Activated CD8-positive, alpha-beta memory T cell treated with anti-CD3 and anti-CD28 coated beads for 1 hour (primary cell): Measurements from ENCODE around the gene IGSF22.

Experiments
- DNase-seq, 2 donors: peaks; one replicate each; pipeline ENCODE4 v3.0.0-alpha.2; 2020; ENCODE audit warnings: low read depth in 1 of 2; ENCODE audit errors: extremely low read depth in 1 of 2

IGSF22 gene

DNA sequence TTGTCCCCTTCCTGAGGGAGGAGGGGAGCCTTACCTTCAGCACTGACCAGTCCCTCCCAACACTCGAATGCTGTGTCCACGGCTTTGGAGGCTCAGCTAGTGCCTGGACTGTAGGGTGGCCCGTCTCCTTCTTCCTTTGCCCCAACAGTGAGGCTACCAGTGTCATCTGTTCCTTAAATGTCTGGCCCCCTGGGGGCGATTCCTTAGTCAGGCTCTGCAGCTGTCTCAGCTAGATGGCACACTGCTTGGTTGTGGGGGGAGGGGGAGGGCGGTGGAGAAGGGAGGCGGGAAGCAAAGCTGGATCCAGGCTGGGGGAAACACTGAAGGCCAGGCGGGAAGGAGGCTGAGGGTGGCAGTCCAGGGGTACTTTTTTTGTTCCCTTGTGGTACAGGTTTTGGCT is at the start of gene IGSF22:
Gene IGSF22, minus strand, starts transcription at position 149 of the 400 bp plus-strand sequence. CDS start 1,952 bp downstream, outside the sequence.
- DNase-seq, result no peak

DNA sequence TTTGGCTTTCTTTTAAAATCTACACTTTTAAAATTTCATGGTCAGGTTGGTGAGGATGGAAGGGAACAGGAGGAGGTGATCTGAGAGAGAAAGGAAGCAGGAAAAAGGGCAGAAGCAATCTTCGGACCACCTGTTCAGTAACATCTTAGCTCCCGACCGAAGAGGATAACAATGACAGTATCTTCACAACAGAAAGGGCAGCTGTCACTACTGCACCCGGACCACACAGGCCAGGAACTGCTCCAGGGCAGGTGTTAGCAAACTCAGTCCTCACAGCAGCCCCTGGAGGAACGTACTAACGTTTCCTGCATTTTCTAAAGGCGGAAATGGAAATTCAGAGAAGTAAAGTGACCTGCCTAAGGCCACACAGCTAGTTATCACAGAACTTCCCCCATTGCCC is 48.8 kb upstream of the IGSF22 start:
- no peak for DNase-seq

DNA sequence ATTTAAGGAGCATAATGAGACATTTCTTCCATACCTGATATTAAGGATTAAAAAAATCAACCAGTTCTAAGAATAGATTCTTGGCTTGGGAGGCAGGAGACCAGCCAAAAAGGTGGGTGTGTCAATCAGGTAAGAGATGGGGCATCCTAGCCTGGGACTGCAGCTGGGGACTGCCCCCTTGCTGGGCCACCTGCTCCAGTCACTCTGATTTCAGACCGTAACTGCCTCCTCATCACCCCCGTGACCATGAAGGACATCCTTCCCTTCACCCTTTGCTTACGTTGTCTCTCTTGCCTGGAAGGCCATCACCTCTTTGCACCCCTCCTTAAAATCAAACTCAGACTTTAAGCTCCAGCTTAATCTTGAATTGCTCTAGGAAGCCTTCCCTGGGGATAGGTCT is 47.7 kb upstream of the IGSF22 start:
- DNase-seq, result no peak

DNA sequence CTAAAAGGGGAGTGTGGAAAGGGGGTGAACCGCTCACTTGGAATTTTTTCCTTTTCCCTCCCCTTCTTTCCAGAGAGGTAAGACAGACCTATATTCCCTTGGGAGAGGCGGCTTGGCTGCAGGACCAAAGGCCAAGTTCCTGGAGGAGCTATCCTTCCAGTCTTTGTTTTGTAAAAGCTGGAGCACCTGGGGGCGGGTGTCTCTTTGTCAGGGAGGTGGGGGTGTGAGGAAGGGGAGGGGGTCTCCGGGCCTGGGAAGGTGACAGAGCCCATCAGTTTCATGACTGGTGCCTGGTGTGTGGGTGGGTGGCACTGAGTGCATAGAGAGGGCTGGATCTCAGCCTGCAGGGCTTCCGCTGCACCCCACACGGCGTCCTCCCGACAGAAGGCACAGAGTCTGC is 47.1 kb upstream of the IGSF22 start:
- DNase-seq, result no peak

DNA sequence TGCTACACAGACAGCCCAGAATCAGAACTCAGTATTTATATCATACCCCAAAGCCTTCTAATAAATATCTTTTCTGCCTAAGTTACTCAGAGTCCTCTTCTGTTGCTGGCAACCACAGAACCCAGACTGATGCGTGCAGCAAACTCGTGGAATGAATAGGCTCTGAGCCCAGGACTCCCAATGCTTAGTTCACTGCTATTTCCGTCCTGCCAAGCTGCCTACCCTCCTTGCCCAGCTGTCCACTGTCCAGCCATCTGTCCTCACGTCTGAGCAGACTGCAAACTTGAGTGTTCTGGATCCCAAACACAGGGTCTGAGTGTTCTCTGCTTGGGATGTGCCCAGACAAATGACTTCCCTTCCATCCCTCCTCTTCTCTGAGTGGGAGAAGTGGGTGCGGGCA is 46.2 kb upstream of the IGSF22 start:
- no peak for DNase-seq

DNA sequence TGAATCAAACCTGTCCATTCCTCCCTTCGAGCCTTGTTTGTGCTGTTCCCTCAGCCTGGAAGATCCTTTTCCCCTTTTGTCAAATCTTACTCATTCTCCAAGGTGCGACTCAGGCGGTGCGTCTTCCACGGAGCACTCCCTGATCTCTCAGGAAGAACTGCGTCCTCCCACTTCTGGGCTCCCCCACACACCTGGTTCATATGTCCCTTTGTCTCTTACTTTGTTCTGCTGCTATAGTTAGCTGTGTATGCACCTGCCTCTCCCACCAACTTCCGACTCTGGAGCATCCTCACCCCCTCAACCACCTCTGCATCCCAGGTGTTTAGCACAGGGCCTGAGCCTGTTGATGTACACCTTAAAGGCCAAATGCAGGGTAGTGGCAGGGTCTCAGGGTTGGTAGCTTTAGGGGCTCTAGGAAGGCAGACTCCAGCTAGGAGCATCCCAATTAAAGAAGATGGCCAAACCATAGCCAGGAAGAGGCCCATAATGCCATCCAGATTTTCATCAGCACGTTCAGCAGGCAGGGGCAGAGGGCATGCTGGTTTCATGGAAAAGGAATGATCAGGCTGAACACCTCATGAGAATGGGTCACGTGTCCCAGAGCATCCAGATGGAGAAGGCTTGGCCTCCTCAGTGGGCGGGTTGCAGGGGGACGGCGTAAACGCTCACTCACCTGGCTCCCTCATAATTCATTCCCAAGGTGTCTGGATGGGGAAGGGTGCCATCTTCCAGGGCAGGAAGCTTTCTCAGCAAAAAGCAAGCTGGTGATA is 45.5 kb upstream of the IGSF22 start:
- no peak for DNase-seq

DNA sequence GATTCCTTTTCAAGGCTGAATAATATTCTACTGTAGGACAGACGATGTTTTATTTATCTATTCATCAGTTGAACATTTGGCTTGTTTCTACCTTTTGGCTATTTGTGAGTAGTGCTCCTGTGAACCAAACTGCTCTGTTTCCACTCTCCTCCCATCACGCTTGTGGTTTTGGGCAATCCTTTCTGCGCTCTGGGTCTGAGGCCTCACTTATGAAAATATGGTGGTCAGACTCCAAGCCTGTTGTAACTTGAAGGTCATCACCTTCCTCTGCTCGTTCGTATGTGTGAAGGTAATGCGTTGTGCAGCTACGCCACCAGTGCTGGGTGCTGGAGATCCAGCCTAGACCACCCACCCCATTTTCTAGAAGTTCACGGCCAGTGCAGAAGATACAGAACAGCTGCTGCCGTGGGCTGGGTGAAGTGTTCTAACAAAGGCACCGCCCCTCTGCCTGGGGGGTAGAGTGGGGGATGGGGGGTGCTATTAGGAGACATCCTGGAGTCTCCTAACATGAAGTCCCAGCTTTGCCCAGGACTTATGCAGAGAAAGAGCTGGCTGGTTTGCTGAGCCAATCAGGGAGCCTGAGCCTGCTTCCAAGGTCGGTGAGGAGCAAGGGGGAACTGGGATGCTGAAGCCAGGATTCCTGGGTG is 44.6 kb upstream of the IGSF22 start:
- no peak for DNase-seq

DNA sequence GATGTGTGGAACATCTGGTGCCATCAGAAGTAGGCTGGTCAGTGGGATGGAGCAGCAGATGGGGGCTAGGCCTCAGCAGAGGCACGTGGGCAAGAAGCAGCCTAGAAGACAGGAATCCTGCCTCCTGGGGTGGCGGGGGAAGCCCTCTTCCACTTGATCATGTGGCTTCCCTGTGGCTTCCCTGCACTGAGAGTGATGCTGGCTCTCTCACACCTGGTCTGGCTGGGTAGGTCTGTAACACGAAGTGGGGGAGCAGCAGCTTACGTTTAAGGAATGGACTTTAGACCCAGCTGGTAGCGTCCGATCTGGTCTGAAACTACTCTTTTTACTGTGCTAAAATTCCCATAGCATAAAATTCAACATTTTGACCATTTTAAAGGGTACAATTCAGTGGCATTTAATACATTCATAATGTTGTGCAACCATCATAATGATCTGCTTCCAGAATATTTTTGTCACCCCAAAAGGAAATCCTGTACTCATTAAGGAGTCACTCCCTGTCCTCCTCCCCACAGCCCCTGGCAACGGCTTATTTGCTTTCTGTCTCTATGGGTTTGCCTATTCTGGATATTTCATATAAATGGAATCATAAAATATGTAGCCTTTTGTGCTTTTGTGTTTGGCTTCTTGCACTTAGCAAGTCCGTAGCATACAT is 43.9 kb upstream of the IGSF22 start:
- DNase-seq, result no peak

DNA sequence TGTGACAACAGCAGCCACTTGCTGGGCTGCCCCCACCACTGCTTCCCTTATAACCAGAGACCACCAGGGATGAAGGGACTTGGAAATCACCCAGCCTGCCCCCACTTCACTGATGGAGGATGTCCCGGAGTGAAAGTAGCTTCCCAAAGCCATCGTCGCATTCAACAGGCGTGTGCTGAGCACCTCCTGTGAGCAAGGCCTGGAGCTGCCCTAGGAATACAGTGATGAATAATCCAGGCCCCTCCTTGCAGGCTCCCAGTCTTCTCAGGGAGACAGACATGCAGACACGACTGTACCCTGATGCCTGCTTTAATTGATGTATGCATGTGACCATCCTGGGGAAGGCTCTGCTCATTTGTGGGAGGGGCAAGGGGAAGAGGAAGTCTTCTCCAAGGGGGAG is 43.0 kb upstream of the IGSF22 start:
- no peak for DNase-seq

DNA sequence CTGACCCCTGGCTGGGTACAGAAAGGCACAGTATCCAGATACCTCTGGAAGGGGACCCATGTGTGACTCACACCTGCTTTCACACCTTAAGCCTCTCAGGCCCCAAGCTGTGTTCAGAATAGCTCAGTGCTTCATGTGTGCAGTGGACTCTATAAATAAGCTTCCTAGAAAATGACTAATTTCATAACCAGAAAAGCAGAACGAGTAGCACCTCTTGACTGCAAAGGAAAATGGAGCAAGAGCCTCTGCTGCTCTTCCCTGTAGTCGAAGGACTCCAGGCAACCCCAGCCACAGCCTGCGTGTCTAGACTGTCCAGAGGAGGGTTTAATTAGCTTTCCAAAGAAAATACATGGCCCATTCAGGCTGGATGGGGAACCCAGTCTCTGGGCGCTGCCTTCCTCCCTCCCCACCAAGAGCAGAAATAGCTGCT is 42.5 kb upstream of the IGSF22 start:
- DNase-seq, result no peak

DNA sequence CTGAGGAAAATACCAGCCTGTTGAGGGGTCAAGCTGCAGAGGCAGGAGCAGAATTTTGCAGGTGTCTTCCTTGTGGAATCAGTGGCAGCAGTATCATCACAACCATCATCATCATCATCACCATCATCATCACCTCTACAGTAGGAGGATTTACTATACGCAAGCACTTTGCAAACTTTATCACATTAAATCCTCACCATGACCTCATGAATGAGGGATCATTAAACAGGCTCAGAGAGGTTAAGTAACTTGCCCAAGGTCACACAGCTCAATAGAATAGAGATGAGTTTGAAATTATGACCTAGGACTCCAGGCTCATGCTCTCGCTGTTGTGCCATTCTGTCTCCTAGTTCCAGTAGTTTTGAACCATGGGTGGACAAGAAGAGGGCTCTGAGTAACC is 40.0 kb upstream of the IGSF22 start:
- DNase-seq, result no peak

DNA sequence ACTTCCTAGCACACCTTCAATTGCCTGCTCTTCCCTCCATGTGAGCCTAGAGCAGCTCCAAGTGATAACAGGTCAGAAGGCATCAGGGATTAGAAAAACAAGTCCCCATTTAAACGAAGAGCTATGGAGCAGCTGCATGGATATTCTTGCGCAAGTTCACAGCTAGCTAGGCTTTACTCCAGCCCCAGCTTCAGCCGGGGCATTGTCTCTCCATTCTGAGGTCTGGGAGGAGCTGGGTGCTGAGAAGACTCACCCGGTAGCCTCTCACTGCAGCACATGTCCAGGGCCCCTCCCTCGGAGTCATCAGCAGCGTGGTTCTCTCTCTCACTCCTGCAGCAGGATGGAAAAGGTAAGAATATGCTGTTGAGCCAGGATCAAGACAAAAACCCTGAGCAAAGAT is 39.6 kb upstream of the IGSF22 start:
- no peak for DNase-seq

DNA sequence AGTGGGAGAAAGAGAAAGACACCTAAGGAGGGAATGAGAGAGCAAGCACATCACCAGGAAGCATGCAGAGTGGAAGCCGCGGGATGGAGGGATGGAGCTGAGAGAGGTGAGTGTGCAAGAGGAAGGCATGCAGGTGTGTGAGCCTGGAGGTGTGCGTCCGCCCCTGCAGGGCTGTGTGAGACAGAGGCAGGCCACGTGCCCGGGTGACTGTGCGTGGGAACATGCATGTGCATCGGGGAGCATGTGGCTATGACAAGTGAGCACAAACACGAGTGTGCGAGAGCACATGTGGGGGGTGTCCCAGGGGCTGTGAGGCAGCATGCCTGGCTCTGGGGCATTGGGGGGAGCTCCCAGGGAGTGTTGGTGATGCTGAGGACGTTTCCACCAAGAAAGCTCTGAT is 35.8 kb upstream of the IGSF22 start:
- no peak for DNase-seq

DNA sequence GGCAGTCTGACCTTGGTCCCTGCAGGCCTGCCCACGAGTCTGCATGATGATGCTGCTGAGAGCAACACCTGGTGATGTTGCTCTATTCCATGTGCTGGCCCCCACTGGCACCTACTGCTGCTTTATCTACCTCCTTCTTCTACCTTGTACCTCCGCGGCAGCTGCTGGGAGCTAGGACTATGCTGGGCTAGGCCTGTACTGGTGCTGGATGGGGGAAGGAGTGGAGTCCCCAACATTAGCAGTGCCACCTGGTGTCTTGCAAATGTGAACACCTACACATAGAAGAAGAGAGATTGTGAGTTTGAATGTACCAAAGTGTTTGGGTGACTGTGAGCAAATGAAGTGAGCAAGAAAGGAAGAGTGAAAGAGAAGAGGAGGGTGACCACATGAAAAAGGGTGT is 35.2 kb upstream of the IGSF22 start:
- no peak for DNase-seq

DNA sequence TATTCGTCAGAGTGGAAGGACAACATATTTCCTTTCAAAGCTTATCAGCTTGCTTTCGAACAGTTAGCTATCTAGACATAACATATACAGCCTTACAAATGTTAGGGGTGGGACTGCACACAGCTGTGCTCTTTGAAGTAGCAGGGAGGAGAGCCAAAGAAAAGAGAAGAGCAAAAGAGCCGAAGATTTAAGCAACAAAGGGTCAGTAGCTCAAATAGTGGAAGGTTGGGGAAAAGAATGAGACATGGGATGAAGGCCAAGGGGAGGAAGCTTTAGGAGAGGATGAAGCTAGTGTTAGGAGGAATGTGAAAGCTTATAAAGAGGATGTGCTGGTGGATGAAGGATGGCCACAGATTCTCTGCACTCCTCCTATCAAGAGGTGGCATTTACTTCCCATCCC is 31.8 kb upstream of the IGSF22 start:
- DNase-seq, result no peak

DNA sequence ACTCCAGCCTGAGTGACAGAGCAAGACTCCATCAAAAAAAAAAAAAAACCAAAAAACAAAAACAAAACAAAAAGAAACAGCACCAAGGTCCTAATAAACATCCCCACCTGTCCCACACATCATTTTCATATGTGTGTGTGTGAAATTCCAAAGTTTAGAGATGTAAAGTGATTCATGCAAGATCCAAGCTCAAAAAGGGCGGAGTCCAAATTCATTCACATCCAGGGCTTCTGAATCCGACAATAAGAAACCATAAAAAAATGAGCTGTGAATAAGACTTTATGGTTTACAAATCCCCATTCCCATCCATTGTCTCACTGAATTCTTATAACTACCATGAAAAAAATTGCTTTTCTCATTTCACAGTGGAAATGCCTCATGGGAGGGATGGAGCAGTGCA is 30.9 kb upstream of the IGSF22 start:
- no peak for DNase-seq

DNA sequence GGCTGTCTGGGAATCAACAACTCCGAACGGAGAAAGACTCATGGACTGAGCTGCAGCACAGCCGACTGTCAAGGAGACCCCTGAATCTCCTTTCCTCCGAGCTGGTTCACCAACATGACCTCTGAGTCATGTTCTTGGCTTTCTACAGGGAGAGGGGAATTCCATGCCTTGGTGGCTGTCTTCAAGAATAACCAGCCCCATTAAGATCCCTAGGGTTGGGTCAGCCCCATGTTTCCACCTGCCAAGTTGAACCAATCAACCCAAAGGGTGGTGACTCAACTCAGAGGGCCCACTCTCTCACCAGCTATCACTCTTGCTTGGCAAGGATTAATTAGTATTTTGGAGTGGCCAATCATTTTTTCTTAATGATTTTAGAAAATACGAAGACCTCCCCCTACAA is 28.3 kb upstream of the IGSF22 start:
- no peak for DNase-seq

DNA sequence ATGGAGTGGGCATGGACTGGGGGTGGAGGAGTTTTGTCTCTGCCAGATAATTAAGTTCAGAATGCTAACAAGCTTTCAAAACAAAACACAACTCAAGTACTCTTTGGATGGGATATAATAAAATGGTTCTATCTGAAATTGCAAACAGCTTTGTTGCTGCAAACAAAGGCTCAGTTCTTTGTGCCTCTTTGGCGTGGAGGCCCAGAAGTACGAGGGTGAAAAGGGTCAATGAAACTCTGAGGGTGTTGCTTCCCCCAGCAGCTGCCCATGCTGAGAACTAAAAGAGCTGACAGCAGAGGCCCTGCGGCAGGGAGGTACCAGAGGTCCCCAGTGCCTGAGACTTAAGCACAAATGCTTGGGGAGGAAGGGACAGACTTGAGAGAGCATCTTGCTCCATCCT is 26.5 kb upstream of the IGSF22 start:
- DNase-seq, result no peak

DNA sequence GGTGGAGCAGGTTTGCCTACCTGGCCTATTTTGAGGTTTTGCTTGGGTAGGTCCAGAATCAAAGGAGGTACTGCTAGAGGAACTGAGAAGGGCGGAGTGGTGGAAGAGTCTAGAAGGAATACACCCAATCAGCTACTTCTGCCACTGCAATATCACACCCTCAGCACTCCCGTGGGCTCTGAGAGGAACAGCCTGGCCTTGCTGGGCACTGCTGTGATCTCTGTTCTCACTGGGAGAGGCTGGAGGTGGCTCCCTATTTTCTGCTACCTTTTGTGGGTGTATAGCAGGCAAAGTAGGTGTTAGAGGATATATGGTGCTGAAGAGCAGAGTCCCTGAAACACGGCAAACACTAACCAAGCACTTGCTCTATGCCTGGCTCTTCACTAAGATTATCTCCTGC is 25.0 kb upstream of the IGSF22 start:
- DNase-seq, result no peak

DNA sequence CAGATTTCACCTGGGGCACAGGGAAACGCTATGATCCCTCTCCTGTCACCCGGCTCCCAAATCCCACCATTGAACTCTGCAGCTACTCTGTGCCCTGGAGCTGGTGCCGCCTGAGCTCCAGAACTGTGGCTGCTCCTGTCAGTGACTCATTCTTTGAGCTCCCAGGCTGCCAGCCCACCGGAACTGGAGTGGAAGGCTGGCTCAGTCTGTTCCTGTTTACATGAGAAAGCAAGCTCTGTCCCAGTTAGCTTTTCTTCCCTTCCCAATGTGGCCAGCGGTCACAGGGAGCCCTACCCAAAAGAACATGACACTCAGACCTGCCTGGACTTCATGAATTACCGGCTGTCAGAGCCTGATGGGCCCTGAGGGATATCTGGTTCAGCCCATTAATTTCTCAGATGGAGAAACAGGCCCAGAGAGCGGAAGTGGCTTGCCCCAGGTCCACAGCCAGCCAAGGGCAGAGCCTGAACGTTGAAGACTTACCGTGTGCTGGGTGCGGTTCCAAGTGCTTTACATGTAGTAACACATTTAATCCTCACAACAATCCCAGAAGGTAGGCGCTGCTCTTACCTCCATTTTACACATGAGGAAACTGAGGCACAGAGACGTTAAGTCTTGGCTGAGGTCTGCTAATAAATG is 23.8 kb upstream of the IGSF22 start:
- no peak for DNase-seq

DNA sequence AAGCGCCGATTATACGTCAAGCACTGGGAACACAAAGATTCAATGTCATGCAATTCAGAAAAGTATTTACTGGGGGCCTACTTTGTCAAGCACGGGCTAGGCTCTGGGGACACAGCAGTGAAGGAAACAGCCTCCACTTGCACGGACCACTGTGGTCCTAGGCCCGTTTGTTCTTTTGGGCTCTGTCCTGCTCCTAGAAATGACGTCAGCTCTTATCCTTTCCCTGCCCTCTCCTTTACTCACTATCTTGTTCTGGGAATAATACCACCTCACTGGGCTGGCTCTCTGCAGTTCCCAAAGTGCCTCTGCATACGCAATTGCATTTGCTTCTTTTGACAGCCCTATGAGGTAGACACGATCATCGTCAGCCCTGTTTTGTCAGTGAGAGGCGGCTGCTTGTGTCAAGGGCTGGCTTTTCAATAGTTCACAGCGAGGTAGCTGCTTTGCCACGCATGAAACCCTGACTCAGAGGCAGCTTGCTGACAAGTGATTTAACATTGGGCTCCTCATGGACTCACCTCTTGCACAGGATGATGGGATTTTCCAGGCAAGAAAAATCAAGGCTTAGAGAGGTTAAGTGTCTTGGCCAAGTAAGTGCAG is 22.9 kb upstream of the IGSF22 start:
- no peak for DNase-seq
